Sciatic nerve (tissue), 2 donors: ENCODE data around the gene NXPE1. TPM values are rescaled to one million over a fixed set of nuclear protein-coding genes. Genes with fewer than 3 reads are reported as not detected.
"Not testable (repeated sequence)": the region's sequence is repeated elsewhere in the genome, so short reads cannot be mapped to it uniquely, and the experiment has no call there.

ENCODE experiments used
- ATAC-seq: fragments of 200-7000 bp; cut with Tn5 transposase; one replicate; pipeline ENCODE4 v1.9.1; 2020; ENCODE audit warnings: mild to moderate bottlenecking, moderate library complexity
- DNase-seq: peaks from one replicate; pipeline ENCODE4 v3.0.0-alpha.2; 2020; ENCODE audit warnings: low spot score
- intact Hi-C: fragments of 100-400 bp; cut with DNase I; formaldehyde crosslinking; loops from one replicate; pipeline ENCODE4 v1.14.2; 2022
- total RNA-seq: library from RNA; stranded (reverse); fragmentation: NEBNext Ultra II Directional; extraction: Animal tissue kit (Norgen Biotek cat#: 25700); gene quantifications from one replicate; pipeline ENCODE4 v1.2.1, GENCODE V29; 2021
- donor health status: DM: no; HTN: no; CAD: no.
- donor health status: DM: no; HTN: no; CAD: no.

Gene NXPE1
- total RNA-seq = not detected

- ATAC-seq (no peak), DNase-seq (no peak)
- intact Hi-C loops = no loop called here
These were observed at the start of gene NXPE1 for GRCh38 chr11:114559425-114560310. NXPE1 (minus strand) TSS chr11:114559881; CDS start chr11:114551201, 8,680 bp downstream.

- DNase-seq (no peak), ATAC-seq (no peak)
- intact Hi-C loops = no loop called here
These were observed 49.7 kb upstream of the NXPE1 start for GRCh38 chr11:114609429-114609828.

GRCh38 chr11:114608605-114609004, 48.9 kb upstream of the NXPE1 start:
- intact Hi-C loops, DNase-seq, ATAC-seq: not testable (repeated sequence)

DNA sequence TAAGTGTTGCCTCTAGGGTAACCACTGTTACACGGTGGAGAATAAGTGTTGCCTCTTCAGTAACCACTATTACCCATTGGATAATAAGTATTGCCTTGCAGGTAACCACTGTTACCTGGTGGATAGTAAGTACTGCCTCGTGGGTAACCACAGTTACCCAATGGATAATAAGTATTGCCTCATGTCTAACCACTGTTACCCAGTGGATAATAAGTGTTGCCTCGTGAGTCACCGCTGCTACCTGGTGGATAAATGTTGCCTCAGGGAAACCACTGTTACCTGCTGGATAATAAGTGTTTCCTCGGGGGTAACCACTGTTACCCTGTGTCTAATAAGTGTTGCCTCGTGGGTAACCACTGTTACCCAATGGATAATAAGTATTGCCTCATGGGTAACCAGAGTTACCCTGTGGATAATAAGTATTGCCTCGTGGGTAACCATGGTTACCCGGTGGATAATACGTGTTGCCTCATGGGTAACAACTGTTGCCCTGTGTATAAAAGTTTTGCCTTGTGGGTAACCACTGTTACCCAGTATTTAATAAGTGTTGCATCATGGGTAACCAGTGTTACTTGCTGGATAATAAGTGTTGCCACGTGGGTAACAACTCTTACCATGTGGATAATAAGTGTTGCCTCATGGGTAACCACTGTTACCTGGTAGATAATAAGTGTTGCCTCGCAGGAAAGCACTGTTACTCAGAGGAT, 48.2 kb upstream of the NXPE1 start:
- DNase-seq (no peak), ATAC-seq (no peak)
- intact Hi-C loops = no loop called here

DNA sequence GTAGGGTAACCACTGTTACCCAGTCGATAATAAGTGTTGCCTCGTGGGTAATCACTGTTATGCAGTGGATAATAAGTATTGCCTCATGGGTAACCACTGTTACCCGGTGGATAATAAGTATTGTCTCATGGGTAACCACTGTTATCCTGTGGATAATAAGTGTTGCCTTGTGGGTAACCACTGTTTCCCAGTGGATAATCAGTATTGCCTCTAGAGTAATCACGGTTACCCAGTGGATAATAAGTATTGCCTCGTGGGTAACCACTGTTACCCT, 47.1 kb upstream of the NXPE1 start:
- DNase-seq, intact Hi-C loops, ATAC-seq: not testable (repeated sequence)

GRCh38 chr11:114606003-114606801, 46.5 kb upstream of the NXPE1 start:
- intact Hi-C loops = no loop called here
- DNase-seq (no peak), ATAC-seq (no peak)

DNA sequence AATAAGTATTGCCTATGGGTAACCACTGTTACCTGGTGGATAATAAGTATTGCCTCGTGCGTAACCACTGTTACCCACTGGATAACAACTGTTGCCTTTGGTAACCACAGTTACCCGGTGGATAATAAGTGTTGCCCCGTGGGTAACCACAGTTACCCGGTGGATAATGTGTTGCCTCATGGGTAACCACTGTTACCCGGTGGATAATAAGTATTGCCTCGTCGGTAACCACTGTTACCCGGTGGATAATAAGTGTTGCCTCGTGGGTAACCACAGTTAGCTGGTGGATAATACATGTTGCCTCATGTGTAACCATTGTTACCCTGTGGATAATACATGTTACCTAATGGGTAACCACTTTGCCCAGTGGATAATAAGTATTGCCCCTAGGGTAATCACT, 45.7 kb upstream of the NXPE1 start:
- intact Hi-C loops = no loop called here
- DNase-seq (no peak), ATAC-seq (no peak)

DNA sequence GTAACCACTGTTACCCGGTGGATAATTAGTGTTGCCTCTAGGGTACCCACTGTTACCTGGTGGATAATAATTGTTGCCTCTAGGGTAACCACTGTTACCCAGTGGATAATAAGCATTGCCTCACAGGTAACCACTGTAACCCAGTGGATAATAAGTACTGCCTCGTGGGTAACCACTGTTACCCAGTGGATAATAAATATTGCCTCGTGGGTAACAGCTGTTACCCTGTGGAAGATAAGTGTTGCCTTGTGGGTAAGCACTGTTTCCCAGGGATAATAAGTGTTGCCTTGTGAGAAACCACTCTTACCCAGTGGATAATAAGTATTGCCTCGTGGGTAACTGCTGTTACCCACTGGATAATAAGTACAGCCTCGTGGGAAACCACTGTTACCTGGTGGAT, 45.2 kb upstream of the NXPE1 start:
- DNase-seq (no peak), ATAC-seq (no peak)
- intact Hi-C loops = no loop called here

DNA sequence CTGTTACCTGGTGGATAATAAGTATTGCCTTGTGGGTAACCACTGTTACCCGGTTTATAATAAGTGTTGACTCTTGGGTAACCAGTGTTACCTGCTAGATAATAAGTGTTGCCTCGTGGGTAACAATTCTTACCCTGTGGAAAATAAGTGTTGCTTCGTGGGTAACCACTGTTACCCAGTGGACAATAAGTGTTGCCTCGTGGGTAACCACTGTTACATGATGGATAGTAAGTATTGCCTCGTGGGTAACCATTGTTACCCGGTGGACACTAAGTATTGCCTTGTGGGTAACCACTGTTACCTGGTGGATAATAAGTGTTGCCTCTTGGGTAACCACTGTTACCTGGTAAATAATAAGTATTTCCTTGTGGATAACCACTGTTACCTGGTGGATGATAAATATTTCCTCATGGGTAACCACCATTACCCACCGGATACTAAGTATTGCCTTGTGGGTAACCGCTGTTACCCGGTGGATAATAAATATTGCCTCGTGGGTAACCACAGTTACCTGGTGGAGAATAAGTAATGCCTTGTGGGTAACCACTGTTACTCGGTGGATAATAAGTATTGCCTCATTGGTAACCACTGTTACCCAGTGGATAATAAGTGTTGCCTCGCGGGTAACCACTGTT, 44.6 kb upstream of the NXPE1 start:
- intact Hi-C loops = no loop called here
- no peak for ATAC-seq
- DNase-seq = no peak

DNA sequence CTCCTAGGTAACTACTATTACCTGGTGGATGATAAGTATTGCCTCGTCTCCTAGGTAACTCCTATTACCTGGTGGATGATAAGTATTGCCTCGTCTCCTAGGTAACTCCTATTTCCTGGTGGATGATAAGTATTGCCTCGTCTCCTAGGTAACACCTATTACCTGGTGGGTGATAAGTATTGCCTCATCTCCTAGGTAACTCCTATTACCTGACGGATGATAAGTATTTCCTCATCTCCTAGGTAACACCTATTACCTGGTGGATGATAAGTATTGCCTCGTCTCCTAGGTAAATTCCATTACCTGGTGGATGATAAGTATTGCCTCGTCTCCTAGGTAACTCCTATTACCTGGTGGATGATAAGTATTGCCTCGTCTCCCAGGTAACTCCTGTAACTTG, 43.5 kb upstream of the NXPE1 start:
- intact Hi-C loops, DNase-seq, ATAC-seq: not testable (repeated sequence)

DNA sequence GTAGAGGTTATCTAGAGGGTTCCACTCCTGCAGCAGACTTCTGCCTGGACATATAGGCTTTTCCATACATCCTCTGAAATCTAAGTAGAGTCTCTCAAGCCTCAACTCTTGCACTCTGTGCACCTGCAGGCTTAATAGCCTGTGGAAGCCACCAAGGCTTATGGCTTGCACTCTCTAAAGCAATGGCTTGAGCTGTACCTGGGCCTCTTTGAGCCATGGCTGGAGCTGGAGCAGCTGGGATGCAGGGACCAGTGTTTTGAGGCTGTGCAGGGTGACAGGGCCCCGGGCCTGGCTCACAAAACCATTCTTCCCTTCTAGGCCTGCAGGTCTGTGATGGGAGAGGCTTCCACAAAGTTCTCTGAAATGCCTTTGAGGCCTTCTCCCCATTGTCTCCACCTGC, 38.8 kb upstream of the NXPE1 start:
- DNase-seq = no peak
- no peak for ATAC-seq
- intact Hi-C loops = no loop called here

DNA sequence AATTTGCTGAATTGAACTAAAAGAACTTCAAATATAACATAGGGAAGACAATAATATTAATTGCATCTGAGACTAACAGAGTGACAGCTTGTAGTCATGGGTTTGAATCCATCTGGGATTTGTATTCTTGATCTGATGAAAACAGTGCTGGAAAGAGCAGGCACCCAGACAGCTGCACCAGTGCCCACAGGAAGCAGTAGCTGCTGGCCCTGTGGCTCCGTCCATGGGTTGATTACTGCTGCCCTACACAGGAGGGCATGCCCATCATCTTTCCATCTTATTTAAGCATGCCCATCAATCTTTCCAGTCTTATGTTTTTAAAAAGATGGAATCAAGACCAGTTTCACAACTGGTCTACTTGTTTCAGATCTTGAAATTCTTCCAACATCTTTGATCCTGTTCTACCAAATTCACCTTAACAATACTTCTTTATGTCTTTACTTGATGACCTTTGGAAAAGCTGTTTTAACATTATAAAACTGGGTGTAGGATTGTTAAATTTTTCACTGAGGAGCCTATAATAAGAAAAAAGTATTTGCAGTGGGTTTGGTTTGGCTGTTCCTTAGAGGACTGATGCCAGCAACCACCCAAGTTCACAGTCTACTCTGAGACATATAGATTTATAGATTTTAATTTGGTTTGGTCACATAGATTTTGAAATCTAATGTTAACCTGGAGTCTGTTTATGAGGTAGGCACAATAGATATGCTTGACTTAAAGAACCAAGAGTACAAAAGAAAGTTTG, 36.7 kb upstream of the NXPE1 start:
- ATAC-seq (no peak), DNase-seq (no peak)
- intact Hi-C loops = no loop called here

DNA sequence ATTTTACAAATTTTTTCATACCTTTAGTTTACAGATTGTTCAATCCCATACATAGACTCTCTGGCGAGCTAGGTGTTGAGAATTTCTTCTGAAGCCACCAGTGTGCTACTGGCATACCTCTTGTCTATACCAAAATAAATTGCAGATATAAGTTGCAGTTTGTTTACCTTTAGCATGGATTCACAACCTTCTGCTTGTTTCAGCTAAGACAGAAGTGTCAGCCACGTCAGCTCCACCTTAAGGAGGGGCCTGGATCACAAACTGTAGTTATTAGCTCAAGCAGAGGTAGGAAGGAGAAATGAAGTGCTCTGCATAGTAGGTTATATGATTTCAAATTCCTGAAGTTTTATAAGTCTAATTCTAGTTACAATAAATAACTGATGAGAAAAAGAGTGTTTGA, 35.9 kb upstream of the NXPE1 start, which contains the start of gene NXPE4:
Gene NXPE4 (minus strand): TSS at position 216 of the 400 bp plus-strand sequence. CDS start 1,027 bp downstream, outside the sequence.
- ATAC-seq (no peak), DNase-seq (no peak)
- intact Hi-C loops = no loop called here

GRCh38 chr11:114594703-114595102, 35.0 kb upstream of the NXPE1 start:
- ATAC-seq = no peak
- intact Hi-C loops = no loop called here
- no peak for DNase-seq

DNA sequence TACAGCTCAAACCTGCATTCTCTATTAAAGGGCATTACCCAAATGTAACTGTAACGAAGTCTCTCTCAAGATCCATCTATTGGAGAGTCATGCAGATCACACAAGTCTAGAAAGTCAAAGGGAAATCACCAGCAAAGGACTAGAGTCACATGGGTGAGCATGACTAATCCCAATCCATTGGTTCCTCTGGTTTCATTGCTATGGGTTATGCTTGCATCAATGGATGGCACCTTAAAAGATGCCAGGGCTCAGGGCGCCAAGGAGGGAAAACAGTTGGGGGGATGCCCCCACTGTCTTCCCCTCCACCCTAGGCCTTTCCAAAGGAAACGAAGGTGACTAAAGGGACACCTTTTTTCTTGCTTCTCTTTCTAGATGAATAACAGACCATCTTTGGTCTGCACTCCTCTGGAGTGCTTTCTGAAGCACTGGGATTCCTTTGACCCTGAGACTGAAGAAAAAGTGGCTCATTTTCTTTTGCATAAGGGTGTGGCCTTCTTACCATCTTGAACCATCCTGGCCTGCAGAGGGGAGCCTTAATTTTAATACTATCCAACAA, 27.8 kb upstream of the NXPE1 start:
- no peak for ATAC-seq
- intact Hi-C loops = no loop called here
- no peak for DNase-seq

DNA sequence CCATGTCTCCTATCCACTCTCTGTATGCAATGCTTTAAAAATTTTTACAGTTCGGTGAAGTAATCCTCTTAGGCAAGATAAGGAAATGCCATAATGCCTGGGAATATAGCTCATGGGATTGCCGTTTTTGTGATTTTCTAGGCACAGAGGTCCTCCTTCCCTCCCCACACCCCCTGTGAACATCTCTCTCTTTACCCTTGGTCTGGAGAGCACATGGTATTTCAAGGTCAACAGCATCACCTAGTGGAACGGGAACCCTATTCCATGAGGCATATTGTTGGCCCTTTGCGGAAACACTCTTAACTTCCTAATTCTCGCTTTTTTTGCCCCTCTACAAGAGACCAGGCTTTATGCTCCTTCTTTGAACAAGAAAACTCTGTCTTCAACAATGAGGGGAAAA, 27.1 kb upstream of the NXPE1 start:
- intact Hi-C loops = no loop called here
- DNase-seq (no peak), ATAC-seq (no peak)

DNA sequence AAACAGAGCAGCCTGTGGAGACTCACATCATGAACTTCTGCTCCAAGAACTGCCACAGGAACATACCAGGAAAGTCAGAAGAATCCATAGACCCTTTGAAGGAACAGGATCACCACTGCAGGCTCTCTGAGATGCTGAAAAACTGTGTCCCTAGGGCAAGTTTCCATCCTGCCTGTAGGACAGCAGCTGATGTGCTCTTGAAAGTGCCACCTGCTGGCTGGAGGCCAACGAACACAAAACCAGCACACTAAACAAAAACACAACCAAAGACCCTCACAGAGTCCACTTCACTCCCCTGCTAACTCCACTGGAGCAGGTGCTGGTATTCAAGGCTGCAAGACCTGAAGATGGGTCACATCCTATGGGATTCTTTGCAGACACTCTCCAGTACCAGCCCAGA, 12.0 kb upstream of the NXPE1 start:
- ATAC-seq (no peak), DNase-seq (no peak)
- intact Hi-C loops = no loop called here

GRCh38 chr11:114569801-114570200, 10.1 kb upstream of the NXPE1 start:
- intact Hi-C loops = no loop called here
- DNase-seq (no peak), ATAC-seq (no peak)
